Endothelial cell of umbilical vein (primary cell): Measurements from ENCODE around the gene SLC47A2. TPM values are rescaled to one million over a fixed set of nuclear protein-coding genes. Genes with fewer than 3 reads are reported as not detected.

Experiments
- BruUV-seq: library from RNA; stranded (reverse); fragments of 400-500 nt; replicated peaks from 2 replicates; lab custom pipeline; 2021; lab: Mats Ljungman, UMichigan
- CTCF ChIA-PET: fragments of 300-600, 350-600 bp; sonication (Branson Sonifier 250); formaldehyde crosslinking; loops from one replicate; lab custom pipeline; 2021; ENCODE audit warnings: antibody characterized with exemption, inconsistent platforms; lab: Charles Lee
- POLR2A ChIA-PET: fragments of 300-600, 350-600 bp; sonication (Branson Sonifier 250); formaldehyde crosslinking; loops from one replicate; lab custom pipeline; 2021; ENCODE audit warnings: antibody characterized with exemption, inconsistent platforms; lab: Charles Lee
- DNase-seq: peaks from one replicate; pipeline ENCODE4 v3.0.0-alpha.2; 2011; ENCODE audit warnings: low read depth, low spot score
- FAIRE-seq: peaks from 2 replicates; lab custom pipeline; 2011; peaks lifted over from hg19 to GRCh38; lab: Jason Lieb, UNC
- H2AFZ ChIP-seq: 2 replicates; pipeline ENCODE4 v1.6.0; 2012; ENCODE audit warnings: low read depth, low read length, control low read depth, inconsistent platforms
- H3K27ac ChIP-seq: 2 replicates; pipeline ENCODE4 v1.5.1; 2011; ENCODE audit warnings: low read depth, mild to moderate bottlenecking, control low read depth, low read length, moderate library complexity; ENCODE audit not compliant: insufficient read depth
- H3K27me3 ChIP-seq, 2 experiments: 2 replicates each; pipeline versions ENCODE4 v1.6.0 to v1.6.1; 2011; ENCODE audit warnings: low read length in 2 of 2, mixed read lengths in 1 of 2; ENCODE audit not compliant: control insufficient read depth in 2 of 2, insufficient read depth in 2 of 2
- H3K36me3 ChIP-seq, 2 experiments: 2 replicates in 1 of 2; 3 replicates in 1 of 2; pipeline ENCODE4 v1.5.1; 2011; ENCODE audit warnings: low read length in 2 of 2, mild to moderate bottlenecking in 1 of 2, moderate library complexity in 1 of 2; ENCODE audit not compliant: control insufficient read depth in 2 of 2, insufficient read depth in 2 of 2; ENCODE audit errors: extremely low read depth in 1 of 2
- H3K4me1 ChIP-seq: 3 replicates; pipeline ENCODE4 v1.5.1; 2011; ENCODE audit warnings: mild to moderate bottlenecking, low read length; ENCODE audit not compliant: control insufficient read depth, insufficient read depth; ENCODE audit errors: extremely low read depth
- H3K4me2 ChIP-seq: 2 replicates; pipeline ENCODE4 v1.6.1; 2011; ENCODE audit warnings: low read length, control low read depth, mixed read lengths; ENCODE audit not compliant: insufficient read depth
- H3K4me3 ChIP-seq, 3 experiments: fragments of 200-600 bp in 1 of 3; sonication (generic), shearing (Covaris generic) in 1 of 3; replicated peaks in 1 of 3; 2 replicates each; pipeline ENCODE4 v1.5.1; 2011 to 2016; ENCODE audit warnings: control low read depth in 3 of 3, low read length in 3 of 3, mild to moderate bottlenecking in 2 of 3, inconsistent platforms in 1 of 3, low read depth in 1 of 3, moderate library complexity in 1 of 3; ENCODE audit not compliant: insufficient read depth in 1 of 3
- H3K79me2 ChIP-seq: 2 replicates; pipeline ENCODE4 v1.6.0; 2012; ENCODE audit warnings: low read length, inconsistent platforms; ENCODE audit not compliant: control insufficient read depth, insufficient read depth
- H3K9ac ChIP-seq: replicated peaks from 2 replicates; pipeline ENCODE3; 2011; ENCODE audit warnings: low read length, control low read depth; ENCODE audit not compliant: insufficient read depth; ENCODE audit errors: extremely low read depth
- H3K9me1 ChIP-seq: replicated peaks from 3 replicates; pipeline ENCODE4 v1.6.0; 2011; ENCODE audit warnings: mild to moderate bottlenecking, low read length; ENCODE audit not compliant: control insufficient read depth, insufficient read depth; ENCODE audit errors: extremely low read depth
- H3K9me3 ChIP-seq: replicated peaks from 2 replicates; pipeline ENCODE4 v1.5.1; 2012; ENCODE audit warnings: low read length, inconsistent platforms; ENCODE audit not compliant: control insufficient read depth, insufficient read depth
- H4K20me1 ChIP-seq: replicated peaks from 2 replicates; pipeline ENCODE3; 2011; ENCODE audit warnings: mild to moderate bottlenecking, low read length; ENCODE audit not compliant: control insufficient read depth, insufficient read depth; ENCODE audit errors: extremely low read depth
- EZH2 ChIP-seq: IDR thresholded peaks from 2 replicates; pipeline ENCODE4 v1.6.1; 2012; ENCODE audit warnings: borderline replicate concordance, low read depth, mild to moderate bottlenecking, moderate library complexity, low read length, inconsistent platforms; ENCODE audit not compliant: severe bottlenecking
- FOS ChIP-seq: IDR thresholded peaks from 2 replicates; pipeline ENCODE4 v1.6.1; 2011; ENCODE audit warnings: mild to moderate bottlenecking, low read length, moderate library complexity, borderline replicate concordance; ENCODE audit not compliant: insufficient read depth
- GATA2 ChIP-seq: IDR thresholded peaks from 2 replicates; pipeline ENCODE4 v1.7.0; 2011; ENCODE audit warnings: low read depth, mild to moderate bottlenecking, moderate library complexity, mixed read lengths, low read length; ENCODE audit not compliant: insufficient read length, insufficient read depth
- JUN ChIP-seq: IDR thresholded peaks from 2 replicates; pipeline ENCODE4 v1.6.1; 2011; ENCODE audit warnings: borderline replicate concordance, low read depth; ENCODE audit not compliant: insufficient read length, insufficient read depth
- MAX ChIP-seq: IDR thresholded peaks from 2 replicates; pipeline ENCODE4 v1.6.1; 2011; ENCODE audit not compliant: insufficient read depth, insufficient read length
- MYC ChIP-seq: IDR thresholded peaks from one replicate; pipeline ENCODE4 v1.6.1; 2011; ENCODE audit warnings: mild to moderate bottlenecking, low read depth, low read length
- POLR2A ChIP-seq: IDR thresholded peaks from 2 replicates; pipeline ENCODE4 v1.6.1; 2012; ENCODE audit warnings: low read depth, mild to moderate bottlenecking, control low read depth, low read length
- POLR2AphosphoS5 ChIP-seq: IDR thresholded peaks from 2 replicates; pipeline ENCODE4 v1.6.1; 2012; ENCODE audit warnings: low read depth, mild to moderate bottlenecking, control low read depth, low read length, moderate library complexity; ENCODE audit not compliant: insufficient read depth
- dilution Hi-C: fragments of 300-500 bp; cut with MboI; formaldehyde crosslinking; loops from one replicate; pipeline ENCODE4 v1.15.0; 2019; ENCODE audit warnings: low sequenced_read_pairs; ENCODE audit not compliant: extremely low pct_ligation_motif_present
- intact Hi-C: fragments of 100-400 bp; cut with micrococcal nuclease; formaldehyde crosslinking; loops from one replicate; pipeline ENCODE4 v1.10.0; 2022
- polyA plus RNA-seq, 4 experiments: library from polyadenylated mRNA; depleted of rRNA in 3 of 4; stranded (reverse) in 3 of 4; unstranded in 1 of 4; fragments of >200 nt; gene quantifications; 2 replicates each; pipeline versions ENCODE4 v1.2.1 to v1.2.3, GENCODE V29; 2011 to 2012; ENCODE audit warnings: missing spikeins in 1 of 4
- total RNA-seq: library from RNA; stranded (reverse); gene quantifications from 2 replicates; pipeline ENCODE4 v1.2.3, GENCODE V29; 2021
- TF ChIP-seq, protein P1 (sequence below), 2 donors: IDR thresholded peaks; 1 replicate in 1 of 2; 2 replicates in 1 of 2; pipeline ENCODE4 v1.5.1; 2011; ENCODE audit warnings: low read length in 2 of 2, mild to moderate bottlenecking in 2 of 2, moderate library complexity in 2 of 2, control low read depth in 1 of 2, inconsistent platforms in 1 of 2, low read depth in 1 of 2; ENCODE audit not compliant: insufficient read depth in 1 of 2; ENCODE audit errors: extremely low read depth in 1 of 2

SLC47A2 gene
- total and polyA plus RNA-seq, 2 donors (not counting 3 experiments of a cell fraction or from before 2014, with no cell fraction given): not detected

GRCh38 chr17:19741832-19742457 lies 25.6 kb upstream of the SLC47A2 start:
- H3K4me1 ChIP-seq: peaks cover 5% of the 10 kb centered on the region
- no peak overlapping the region for H3K4me3 ChIP-seq
- H2AFZ ChIP-seq: no peak overlapping the region
- H3K27ac ChIP-seq: no peak overlapping the region
- no peaks in the 10 kb centered on the region for H3K79me2 ChIP-seq
- no peaks in the 10 kb centered on the region for H4K20me1 ChIP-seq
- H3K4me2 ChIP-seq: no peak overlapping the region
- H3K9me1 ChIP-seq: no peaks in the 10 kb centered on the region
- TF ChIP-seq GATA2 (no peak), JUN (no peak), EZH2 (no peak), POLR2A (no peak), POLR2AphosphoS5 (no peak), MYC (no peak), FOS (no peak), MAX (no peak)
- TF ChIP-seq, protein P1, sequence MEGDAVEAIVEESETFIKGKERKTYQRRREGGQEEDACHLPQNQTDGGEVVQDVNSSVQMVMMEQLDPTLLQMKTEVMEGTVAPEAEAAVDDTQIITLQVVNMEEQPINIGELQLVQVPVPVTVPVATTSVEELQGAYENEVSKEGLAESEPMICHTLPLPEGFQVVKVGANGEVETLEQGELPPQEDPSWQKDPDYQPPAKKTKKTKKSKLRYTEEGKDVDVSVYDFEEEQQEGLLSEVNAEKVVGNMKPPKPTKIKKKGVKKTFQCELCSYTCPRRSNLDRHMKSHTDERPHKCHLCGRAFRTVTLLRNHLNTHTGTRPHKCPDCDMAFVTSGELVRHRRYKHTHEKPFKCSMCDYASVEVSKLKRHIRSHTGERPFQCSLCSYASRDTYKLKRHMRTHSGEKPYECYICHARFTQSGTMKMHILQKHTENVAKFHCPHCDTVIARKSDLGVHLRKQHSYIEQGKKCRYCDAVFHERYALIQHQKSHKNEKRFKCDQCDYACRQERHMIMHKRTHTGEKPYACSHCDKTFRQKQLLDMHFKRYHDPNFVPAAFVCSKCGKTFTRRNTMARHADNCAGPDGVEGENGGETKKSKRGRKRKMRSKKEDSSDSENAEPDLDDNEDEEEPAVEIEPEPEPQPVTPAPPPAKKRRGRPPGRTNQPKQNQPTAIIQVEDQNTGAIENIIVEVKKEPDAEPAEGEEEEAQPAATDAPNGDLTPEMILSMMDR (IDR thresholded peaks at IDR 0.05; ENCODE audit: extremely low read depth in 1 of 2, insufficient read depth in 1 of 2, low read depth in 1 of 2, low read length in 2 of 2): no peak
- dilution Hi-C loops: no loop called here
- ChIA-PET CTCF (interaction anchor here (4.5 kb wide), 1 partner anchor 22 kb away, joined by 100 read pairs; no protein-coding TSS in a partner anchor), POLR2A (no interaction called here)
- H3K36me3 ChIP-seq: no peaks in the 10 kb centered on the region
- H3K9ac ChIP-seq: no peak overlapping the region
- DNase-seq (no peak), FAIRE-seq (no peak)
- intact Hi-C loops: no loop called here
- no TSS peak for BruUV-seq
- H3K9me3 ChIP-seq: no peaks in the 10 kb centered on the region
- H3K27me3 ChIP-seq: no peaks in the 10 kb centered on the region
